GM18858 (cell line): ENCODE data around the gene CHST11.
A peak's percentile ranks its signal among the peaks of the same experiment; 100 is the strongest.
"Not testable (repeated sequence)": the region's sequence is repeated elsewhere in the genome, so short reads cannot be mapped to it uniquely, and the experiment has no call there.

ENCODE experiments used
- ATAC-seq: cut with Tn5 transposase; IDR thresholded peaks from one replicate; pipeline ENCODE4 v1.9.1; 2021; ENCODE audit not compliant: unreplicated experiment

Gene CHST11

GRCh38 chr12:104555648-104556047 is 98.9 kb downstream of the CHST11 start:
- ATAC-seq: no peak

DNA sequence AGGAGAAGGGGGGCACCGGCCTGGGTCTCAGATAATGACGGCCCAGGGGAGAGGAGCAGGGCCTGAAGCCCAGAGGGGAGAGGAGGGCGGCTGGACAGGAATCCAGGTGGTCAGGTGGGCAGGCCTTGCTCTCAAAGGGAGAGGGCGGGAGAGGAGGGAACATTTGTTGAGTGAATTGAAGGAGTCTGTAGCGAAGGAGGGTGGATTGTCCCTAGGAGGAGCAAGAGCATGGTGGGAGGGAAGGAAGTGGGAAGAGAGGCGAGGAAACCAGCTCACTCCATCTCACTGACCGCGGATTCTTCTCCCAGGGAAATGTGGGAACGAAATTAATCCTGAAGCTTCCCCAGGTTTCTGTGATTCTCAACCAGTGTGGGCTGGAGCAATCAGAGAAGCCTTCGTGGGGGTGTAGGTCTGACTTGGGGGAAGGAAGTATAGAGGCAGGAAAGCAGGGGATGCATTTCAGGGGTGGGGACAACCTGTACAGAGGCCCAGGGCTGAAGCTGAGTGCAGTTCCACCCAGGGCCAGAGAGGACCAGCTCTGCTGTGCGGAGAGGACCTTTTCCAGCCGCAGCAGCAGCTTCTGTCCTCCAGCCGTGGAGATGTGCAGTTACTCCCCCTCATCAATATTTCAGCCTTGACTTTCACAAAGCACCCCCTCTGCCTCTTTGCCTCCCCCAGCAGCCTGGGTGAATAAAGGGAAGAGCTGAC is 100.9 kb downstream of the CHST11 start:
- ATAC-seq: no peak

GRCh38 chr12:104560881-104561280 is 104.1 kb downstream of the CHST11 start:
- ATAC-seq: no peak

GRCh38 chr12:104562763-104563162 is 106.0 kb downstream of the CHST11 start:
- no peak for ATAC-seq

- ATAC-seq: not testable (repeated sequence)
These were observed 107.9 kb downstream of the CHST11 start for GRCh38 chr12:104564662-104565061.

GRCh38 chr12:104565606-104566243 is 109.0 kb downstream of the CHST11 start:
- ATAC-seq: no peak

DNA sequence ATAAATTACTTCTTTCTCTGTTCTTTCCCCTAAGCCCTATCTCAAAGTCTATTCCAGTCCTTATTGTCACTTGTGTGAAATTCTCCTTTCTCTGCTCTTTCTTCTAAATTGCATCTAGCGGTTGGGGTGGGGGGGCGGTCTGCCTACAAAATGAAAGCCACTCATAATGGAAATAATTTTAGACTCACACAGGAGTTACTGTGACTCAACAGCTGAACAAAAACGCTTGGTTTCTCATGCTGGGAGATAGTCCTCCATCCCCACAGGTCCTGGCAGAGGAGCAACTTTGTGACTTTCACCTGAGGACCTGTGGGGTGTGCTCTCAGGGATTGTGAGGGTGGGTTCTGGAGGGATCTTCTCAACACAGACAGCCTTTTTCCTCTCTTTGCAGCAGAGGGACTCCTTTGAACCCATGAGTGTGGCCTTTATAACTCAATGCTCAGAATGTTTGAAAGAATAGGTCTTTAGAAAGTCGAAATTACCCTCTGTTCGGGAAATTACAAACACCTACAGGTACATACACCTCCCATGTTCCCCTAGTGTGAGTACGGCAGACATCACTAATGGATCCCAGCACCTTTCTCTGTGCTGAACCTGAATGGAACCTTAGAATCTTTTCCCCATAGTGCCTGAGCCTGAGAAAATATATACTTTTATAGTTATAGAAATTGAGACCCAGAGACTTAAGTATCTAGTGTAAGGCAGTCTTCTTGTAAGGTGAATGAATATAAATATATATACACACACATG is 109.7 kb downstream of the CHST11 start:
- ATAC-seq: no peak

GRCh38 chr12:104567832-104568486 is 111.2 kb downstream of the CHST11 start:
- ATAC-seq: no peak

GRCh38 chr12:104568487-104568868 is 111.7 kb downstream of the CHST11 start:
- no peak for ATAC-seq

GRCh38 chr12:104568935-104569334 is 112.2 kb downstream of the CHST11 start:
- no peak for ATAC-seq

DNA sequence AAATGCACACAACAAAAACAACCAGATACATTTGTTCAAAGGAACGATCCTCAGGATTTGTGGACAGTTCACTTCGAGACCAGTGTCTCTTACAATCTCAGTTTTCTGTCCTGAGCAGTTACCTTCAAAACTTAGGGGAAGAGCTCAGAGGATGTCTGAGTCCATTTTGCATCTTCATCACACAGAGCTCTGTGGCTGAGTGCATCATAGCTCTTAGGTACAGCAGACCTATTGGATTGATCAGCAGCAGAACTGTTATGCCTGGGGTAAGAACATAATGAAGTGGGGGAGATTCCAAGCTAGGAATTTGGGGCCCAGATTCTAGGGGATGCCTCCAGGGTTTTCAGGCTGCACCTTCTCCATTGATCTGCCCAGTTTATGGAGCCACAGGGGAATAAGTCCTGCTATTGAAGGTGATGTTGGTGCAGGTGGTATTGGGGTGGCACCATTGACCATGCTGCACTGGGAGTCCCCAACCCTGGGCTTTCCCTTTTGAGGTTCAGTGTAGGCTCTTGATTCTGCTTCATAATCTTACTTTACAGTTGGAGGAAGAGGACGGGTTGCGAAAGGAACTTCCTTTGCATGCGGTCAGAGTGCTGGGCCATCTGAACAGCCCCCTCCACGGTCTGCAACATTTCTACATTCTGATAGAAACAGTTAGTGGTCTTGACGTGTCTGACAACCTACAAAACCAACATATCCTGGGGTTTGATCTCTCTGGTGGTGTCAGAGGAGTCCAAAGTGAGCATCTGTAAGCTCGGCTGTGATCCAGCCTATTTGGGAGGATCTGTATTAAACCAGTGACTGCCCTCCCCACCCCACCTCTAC is 112.8 kb downstream of the CHST11 start:
- peak; percentile 74 for ATAC-seq

DNA sequence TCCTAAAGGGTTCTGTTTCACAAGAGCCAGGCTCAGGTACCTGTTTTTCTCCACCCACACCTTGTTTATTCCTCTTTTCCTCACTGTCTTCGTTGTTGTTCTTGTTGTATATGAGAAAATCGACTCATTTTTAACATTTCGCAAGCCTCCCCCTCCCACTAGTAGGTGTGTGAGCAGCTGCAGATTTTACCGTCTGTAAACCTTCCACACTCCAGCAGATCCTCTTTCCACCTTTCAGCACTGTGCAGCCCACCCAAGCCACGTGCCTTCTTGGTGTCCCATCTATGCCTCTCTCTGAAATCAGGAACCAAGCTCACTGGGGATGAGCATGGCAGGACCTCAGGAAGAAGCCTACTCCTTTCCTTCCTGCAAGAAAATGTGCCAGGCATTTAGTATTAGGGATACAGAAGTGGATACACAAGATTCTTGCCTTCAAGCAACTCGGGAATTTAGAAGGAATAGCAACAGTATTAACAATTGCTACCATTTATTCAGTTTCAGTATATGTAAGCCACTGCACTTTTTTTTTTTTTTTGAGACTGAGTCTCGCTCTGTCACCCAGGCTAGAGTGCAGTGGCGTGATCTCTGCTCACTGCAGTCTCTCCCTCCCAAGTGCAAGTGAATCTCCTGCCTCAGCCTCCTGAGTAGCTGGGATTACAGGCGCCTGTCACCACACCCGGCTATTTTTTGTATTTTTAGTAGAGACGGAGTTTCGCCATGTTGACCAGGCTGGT is 113.6 kb downstream of the CHST11 start:
- ATAC-seq: no peak

- no peak for ATAC-seq
These were observed 114.6 kb downstream of the CHST11 start for GRCh38 chr12:104571328-104571727.

GRCh38 chr12:104574353-104574752 is 117.6 kb downstream of the CHST11 start:
- ATAC-seq: not testable (repeated sequence)

- not testable (repeated sequence) for ATAC-seq
These were observed 118.0 kb downstream of the CHST11 start for GRCh38 chr12:104574758-104575157.

GRCh38 chr12:104575442-104576186 is 118.9 kb downstream of the CHST11 start:
- no peak for ATAC-seq

- no peak for ATAC-seq
These were observed 119.5 kb downstream of the CHST11 start for GRCh38 chr12:104576187-104576778.

DNA sequence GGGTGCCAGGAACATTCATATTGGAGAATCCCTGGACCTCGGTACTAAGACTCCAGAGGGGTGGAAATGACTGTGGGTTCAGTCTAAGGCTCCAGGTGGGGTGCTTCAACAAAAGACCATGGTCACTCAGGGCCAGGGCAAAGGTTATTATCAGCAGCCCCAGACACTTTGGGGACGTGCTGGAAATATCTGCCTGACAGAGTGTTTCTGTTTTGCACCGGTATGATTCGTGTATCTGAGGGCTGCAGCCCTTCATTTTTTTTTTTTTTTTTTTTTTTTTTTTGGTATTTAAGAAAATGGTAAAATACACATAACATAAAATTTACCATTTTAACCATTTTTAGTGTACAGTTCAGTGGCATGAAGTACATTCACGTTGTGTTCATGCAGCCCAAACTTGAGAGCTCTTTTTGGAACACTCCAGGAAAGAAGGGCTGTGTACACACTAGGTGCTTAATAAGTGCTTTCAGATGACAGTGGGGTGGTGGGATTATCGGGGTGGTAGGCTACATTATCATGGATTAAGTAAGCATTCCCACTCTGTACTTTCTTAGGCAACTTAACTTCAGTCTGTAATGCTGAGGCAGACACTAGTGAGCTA is 120.3 kb downstream of the CHST11 start:
- no peak for ATAC-seq
